Right lobe of liver (tissue), 4 donors: ENCODE results near the gene CACNA1E.

ENCODE experiments used
- CTCF ChIP-seq, 4 donors: fragments of 200-600 bp in 3 of 4; fragments of 450-650 bp in 1 of 4; IDR thresholded peaks; one replicate each; pipeline versions ENCODE4 v1.5.1 to v1.8.0; 2016 to 2022; ENCODE audit warnings: antibody characterized with exemption in 4 of 4, mild to moderate bottlenecking in 2 of 4
- POLR2A ChIP-seq: fragments of 450-650 bp; IDR thresholded peaks from one replicate; pipeline ENCODE4 v1.6.1; 2017; ENCODE audit warnings: antibody characterized with exemption, mild to moderate bottlenecking
- donor health status: DM: no; HTN: no; CAD: no.
- donor health status: DM: no; HTN: no; CAD: no.
- donor health status: DM: no; HTN: yes; CAD: no.

GRCh38 chr1:181499825-181500224, 16.5 kb downstream of the CACNA1E start:
- TF ChIP-seq CTCF (IDR thresholded peaks at IDR 0.05) (no peak), POLR2A (no peak)
